HG02610 (cell line): ENCODE data around the gene ASTN2.
"Not testable (repeated sequence)": the region's sequence is repeated elsewhere in the genome, so short reads cannot be mapped to it uniquely, and the experiment has no call there.

ENCODE experiments used
- ATAC-seq: cut with Tn5 transposase; IDR thresholded peaks from one replicate; pipeline ENCODE4 v1.9.1; 2021; ENCODE audit warnings: mild to moderate bottlenecking, moderate library complexity; ENCODE audit not compliant: unreplicated experiment

Gene ASTN2

GRCh38 chr9:116837018-116837989 lies 577.6 kb downstream of the ASTN2 start:
- no peak for ATAC-seq

GRCh38 chr9:116830321-116830720 lies 584.5 kb downstream of the ASTN2 start:
- ATAC-seq, result not testable (repeated sequence)

DNA sequence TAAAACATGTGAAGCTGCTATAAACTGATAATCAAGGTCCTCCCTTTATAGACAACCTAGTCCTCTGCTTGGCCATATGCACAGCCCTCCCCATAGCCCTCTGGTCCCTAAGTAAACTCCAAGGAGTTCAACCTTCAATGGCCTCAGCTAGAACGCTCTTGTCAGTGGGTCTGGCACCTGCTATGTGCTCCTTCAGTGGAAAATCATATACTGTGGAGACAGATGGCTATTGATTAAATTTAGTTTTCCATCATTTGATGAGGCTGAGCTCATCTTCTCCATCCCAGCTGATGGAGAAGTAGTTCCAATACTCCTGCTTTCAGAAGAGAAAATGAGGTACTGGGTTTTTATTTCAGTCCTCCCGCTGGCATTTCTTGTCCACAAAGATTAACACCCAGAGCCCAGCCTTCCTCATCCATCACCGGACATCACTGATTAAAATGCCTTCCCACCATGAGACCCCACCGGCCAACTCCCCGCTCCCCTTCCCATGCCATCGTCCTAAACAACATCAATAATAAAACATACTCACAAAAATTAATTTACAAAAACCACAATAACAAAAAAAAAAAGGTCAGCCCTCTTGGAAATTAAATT lies 593.1 kb downstream of the ASTN2 start:
- no peak for ATAC-seq

DNA sequence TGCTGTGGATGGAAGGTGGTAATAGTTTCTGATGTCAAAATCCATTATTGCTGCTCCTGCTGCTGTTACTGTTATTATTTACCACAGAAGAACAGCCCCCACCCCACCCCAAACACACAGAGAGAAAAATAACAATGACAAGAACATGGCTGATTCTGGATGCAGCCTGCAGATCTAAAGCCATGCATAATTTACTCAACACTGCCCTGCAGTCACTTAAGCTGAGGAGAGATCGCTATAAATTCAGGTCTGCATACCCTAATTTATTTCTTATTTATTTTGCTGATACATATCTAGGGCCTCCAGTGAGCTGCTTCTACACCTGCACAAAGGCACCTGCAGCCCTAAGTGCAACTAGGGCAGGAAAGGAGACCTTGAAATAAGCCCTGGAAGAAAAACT lies 595.7 kb downstream of the ASTN2 start:
- no peak for ATAC-seq

- peak; percentile 70 for ATAC-seq
Observed at GRCh38 chr9:116817762-116818161, 597.1 kb downstream of the ASTN2 start.

DNA sequence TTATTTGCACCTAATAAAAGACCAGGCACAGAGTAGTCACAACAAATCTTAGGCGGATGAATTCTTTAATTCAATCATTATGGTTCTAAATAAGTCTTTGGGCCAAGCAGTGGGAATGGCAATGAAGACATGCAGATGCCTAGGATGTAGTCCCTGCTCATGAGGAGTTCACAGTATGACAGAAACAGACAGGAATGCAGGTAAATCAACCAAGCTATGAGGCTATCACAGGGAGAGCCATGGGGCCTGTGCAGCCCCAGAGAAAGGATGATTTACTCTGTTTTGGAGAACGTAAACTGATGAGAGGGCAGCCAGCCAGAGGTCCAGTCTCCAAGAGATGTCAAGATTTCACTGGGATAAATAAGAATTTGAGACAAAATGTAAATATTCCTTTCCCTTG lies 598.4 kb downstream of the ASTN2 start:
- no peak for ATAC-seq

DNA sequence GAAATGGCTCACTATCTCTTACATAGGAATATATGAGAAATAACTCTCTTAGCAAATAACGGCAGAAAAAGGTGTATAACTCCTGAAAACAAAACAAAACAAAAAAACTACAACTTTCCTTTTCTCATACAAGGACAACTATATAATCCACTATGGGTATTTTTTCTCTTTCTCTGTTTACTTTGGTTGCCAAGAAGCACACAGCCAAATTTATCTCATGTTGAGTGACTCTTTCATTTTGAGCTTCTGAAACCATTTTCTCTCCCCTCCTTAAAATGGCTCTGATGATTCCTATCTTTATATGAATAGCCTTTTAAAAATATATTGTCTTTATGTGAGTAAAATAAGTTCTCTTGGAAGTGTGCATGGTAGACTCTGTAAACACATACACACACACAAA lies 599.0 kb downstream of the ASTN2 start:
- ATAC-seq, result no peak

DNA sequence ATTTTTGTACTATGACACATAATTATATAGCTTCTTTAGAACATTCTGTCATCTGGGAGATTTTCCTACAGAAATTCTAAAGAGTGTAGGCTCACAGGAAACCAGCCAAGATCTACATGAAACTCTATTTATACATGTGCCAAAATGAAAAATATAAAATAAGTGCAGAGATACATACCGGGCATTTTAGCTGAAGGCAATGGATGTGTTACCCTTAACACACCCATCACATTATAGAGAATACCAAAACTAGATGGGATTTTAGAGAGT lies 601.9 kb downstream of the ASTN2 start:
- ATAC-seq, result no peak

DNA sequence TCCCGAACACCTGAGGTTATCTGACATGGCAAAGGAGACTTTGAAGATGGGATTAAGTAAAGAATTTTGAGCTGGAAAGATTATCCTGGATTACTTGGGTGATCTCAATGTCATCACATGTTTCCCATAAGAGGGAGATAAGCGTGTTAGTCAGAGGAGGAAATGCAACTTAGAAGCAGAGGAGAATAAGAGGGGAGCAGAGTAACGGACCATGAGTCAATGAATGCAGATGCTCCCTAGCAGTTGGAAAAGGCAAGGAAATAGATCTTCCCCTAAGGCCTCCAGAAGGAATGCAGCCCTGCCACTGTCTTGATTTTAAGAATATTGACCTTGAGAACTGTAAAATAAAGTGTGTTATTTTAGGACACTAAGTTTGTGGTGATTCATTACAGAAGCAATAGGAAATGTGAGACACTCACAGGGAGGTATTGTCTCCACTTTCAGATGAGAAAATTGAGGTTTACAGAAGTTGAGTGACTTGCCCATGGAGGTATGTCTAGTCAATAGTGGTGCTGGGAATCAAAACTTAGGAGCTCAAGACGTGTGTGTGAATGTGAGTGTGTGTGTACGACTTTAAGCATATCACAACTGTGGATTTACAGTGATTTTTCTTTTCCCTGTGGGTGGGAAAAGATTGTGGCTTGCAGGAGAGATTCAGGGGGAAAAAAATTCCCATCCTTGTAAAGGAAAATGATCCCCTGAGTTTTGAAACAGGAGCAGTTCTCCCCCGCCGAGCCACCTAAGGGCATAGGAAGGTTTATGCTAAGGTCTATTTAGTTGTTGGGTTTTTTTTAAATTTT lies 602.4 kb downstream of the ASTN2 start:
- ATAC-seq, result no peak

GRCh38 chr9:116809656-116810055 lies 605.2 kb downstream of the ASTN2 start:
- ATAC-seq, result no peak

DNA sequence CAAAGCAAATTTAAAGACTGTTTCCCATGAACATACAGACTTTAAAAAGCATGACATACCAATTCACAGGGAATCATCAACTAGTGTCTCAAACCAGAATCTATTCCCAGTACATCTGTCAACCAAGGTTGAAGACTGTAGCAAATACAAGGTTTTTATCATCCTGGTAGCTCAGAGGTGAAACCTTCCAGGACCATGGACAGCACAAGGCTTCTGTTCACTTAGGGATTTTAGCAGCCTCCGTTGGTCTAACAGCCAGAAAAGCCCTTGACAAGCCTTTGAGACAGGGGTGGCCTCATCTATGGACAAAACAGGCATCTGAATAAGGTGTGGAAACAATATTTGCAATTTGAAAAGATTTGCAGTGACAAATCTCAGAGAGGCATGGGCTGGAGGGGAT lies 608.8 kb downstream of the ASTN2 start:
- no peak for ATAC-seq

DNA sequence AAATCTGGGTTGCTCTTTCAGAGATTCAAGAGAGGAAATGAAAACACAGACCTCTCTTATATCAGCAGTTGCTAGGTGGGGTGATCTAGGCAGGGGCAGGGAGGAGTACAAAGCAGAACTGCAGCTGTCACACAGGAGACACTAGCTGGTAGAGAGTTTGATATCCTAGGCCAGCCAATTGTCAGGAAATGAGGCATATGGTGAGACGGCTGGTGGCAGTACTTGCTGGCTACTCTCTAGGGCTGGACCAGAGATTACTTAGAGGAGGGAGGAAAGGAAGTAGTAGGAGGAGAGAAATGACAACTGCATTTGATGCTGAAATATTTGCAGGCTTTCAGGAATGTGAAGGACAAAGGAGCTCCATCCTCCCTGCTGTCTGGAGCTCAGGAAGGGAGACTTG lies 614.0 kb downstream of the ASTN2 start:
- no peak for ATAC-seq

GRCh38 chr9:116800074-116800473 lies 614.8 kb downstream of the ASTN2 start:
- ATAC-seq, result no peak

- no peak for ATAC-seq
Observed at GRCh38 chr9:116798521-116798920, 616.3 kb downstream of the ASTN2 start.

- no peak for ATAC-seq
Observed at GRCh38 chr9:116797276-116797675, 617.6 kb downstream of the ASTN2 start.

GRCh38 chr9:116796669-116797068 lies 618.2 kb downstream of the ASTN2 start:
- no peak for ATAC-seq

- no peak for ATAC-seq
Observed at GRCh38 chr9:116795821-116796220, 619.0 kb downstream of the ASTN2 start.

DNA sequence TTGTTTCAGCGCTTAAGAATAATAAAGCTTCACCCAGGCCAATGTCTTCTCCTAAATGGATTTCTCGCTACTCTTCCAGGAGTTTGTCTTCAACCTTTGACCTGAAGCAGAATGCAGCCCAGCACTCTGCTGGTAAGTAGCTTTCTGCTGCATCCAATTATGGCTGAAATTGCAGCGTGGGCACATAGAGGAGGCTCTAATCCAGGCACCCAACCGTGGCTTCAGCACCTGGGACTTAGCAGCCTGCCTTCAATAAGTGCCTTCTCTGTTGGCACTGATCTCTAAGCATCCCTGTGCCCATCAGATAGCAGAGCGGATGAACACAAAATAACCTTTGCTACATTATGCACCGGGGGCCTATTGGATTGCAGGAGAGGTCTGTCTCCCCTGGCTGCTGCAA lies 622.6 kb downstream of the ASTN2 start:
- ATAC-seq, result no peak

GRCh38 chr9:116791326-116791725 lies 623.5 kb downstream of the ASTN2 start:
- no peak for ATAC-seq

DNA sequence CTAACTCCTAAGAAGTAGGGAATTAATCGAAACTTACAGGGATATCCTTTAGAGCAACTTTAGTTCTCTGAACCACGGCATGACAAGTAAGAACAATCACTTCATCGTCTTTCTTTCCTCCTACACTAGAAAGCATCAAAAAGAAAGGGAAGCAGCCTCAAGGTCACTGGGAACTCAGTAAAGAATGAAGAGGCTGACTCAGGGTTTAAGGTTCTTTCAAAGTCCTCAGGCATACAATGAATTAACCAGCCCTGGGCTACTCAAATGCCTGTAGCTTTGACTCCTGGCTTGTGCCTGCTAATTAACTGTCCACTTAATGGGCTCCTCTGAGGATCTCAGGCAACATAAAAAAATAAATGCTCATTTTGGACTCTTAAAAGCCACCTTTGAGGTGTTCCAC lies 625.8 kb downstream of the ASTN2 start:
- ATAC-seq, result no peak

GRCh38 chr9:116786737-116787136 lies 628.1 kb downstream of the ASTN2 start:
- no peak for ATAC-seq

- no peak for ATAC-seq
Observed at GRCh38 chr9:116777116-116777515, 637.7 kb downstream of the ASTN2 start.
